DMS53 treated with DMSO at 0.1 percent for 48 hours (cell line): ENCODE data around the gene DSCAML1.

Source experiments
- DNase-seq: peaks from one replicate; lab custom pipeline; 2025; ENCODE audit not compliant: unreplicated experiment; lab: John Stamatoyannopoulos, UW

DSCAML1 gene

DNA sequence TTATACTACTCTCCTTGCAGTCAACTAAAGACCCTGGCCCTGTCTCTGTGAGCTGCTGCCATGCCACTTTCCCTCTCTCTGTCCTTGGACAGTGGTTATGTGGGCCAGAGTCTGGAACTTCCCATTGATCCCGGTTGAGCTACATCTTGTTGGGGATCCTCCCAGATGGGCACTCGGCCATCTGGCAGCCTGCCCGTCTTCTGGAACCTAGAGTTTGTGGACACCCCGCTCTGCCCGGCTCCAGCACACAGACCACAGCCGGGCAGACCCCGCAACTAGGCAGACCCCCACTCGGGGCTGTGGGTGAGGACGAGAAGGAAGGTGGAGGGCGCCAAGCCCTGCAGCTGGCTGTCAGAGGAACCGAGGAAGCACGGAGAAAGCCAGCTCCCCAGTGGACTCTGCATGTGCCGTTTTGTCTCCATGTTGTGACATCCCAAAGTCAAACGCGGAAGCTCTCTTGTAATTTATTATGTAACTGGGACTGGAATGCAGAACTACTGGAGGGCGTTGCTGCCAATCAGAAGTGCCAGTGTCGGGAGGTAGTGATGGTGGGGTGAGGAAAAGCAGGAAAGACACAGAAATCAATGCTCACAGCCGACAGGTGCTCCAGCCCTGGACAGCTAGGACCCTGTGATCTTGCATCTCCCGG, 261.7 kb downstream of the DSCAML1 start:
- peak; percentile 41 for DNase-seq

GRCh38 chr11:117532568-117532967, 264.4 kb downstream of the DSCAML1 start:
- no peak for DNase-seq

- DNase-seq: no peak
Measured at GRCh38 chr11:117529816-117530215, 267.2 kb downstream of the DSCAML1 start.

DNA sequence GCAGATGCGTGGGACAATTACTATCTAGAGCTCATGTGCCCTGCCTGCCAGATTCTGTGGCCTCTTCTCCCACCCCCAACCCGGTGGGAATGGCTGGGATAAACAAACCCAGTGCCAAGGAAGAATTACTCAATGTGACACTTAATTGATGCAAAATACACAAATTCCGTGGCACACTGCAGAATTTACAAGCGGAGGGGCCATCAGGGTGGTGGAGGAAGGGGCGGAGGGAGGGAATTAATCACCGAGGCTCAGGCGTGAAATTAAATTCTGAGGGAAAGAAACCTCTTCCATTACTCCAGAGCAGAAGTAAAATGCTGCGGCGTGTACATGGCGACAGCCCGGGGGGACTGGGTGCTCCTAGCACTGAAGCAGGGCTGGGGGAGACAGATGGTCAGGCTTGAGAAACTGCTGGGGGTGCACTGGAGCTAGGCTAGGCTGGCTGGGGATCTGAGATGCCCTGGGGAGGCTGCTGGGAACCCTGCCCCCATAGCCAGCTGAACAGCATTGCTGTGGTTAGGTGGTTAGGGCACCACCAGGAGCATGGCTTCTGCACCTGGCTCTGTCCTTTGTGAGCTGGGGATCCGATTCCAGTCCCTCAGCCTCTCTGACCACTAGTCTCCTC, 268.8 kb downstream of the DSCAML1 start:
- no peak for DNase-seq

DNA sequence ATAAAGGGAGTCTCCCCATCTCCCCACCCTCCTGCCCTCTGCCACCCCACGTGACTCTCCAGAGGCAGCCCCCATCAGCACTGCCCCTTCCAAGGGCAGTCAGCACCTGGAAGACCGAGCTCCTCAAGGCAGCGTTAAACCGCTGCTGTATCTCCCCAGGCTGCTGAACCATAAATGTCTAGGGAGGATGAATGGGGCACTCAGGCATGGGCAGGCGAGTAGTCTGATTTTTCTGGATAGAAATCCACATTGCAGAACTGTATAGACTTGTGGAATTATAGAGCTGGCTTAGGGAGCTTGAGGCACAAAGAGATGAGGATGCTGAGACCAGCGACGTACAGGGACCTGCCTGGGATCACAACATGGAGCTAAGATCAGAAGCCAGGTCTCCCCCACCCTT, 269.7 kb downstream of the DSCAML1 start:
- no peak for DNase-seq

- no peak for DNase-seq
Measured at GRCh38 chr11:117525866-117526542, 271.0 kb downstream of the DSCAML1 start.

- DNase-seq: no peak
Measured at GRCh38 chr11:117524468-117525183, 272.4 kb downstream of the DSCAML1 start.

DNA sequence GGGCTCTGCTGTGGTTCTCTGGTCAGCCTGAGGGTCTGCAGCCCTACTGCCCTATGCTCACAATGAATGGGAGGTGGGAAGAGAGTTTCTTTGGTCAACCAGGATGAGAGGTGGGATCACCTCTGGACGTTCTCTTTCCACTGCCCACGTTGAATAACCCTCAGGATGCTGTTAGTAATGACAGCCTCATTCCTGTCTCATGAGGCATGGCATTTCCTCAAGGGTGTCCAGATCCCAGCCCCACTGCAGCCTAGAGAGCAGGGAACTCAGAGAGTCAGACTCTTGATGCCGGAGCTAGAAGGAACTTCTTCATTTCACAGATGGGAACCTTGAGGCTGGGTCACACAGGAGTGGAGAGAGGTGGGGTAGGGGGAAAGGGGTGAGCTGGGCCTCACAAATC, 273.3 kb downstream of the DSCAML1 start:
- no peak for DNase-seq

- DNase-seq: no peak
Measured at GRCh38 chr11:117521974-117522373, 275.0 kb downstream of the DSCAML1 start.

DNA sequence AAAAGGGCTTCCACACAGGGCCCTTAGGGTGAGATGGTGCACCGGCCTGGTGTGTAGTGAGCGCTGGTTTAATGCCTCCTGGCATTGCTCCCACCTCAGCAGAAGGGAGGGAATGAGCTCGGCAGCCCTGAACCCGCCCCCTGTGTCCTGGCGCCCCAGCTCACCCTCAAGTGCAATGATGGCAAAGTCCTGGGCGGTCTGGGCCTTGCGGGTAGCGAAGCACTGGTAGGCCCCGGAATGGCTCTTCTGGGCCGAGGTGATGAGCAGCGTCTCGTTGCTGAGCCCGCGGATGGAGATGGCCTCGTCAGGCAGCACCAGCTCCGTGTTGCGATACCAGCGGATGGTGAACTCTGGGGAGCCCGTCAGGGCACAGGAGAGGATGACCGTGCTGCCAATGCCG, 276.1 kb downstream of the DSCAML1 start:
- DNase-seq: no peak

- DNase-seq: no peak
Measured at GRCh38 chr11:117520201-117520600, 276.8 kb downstream of the DSCAML1 start.

GRCh38 chr11:117519590-117519989, 277.4 kb downstream of the DSCAML1 start:
- DNase-seq: no peak

DNA sequence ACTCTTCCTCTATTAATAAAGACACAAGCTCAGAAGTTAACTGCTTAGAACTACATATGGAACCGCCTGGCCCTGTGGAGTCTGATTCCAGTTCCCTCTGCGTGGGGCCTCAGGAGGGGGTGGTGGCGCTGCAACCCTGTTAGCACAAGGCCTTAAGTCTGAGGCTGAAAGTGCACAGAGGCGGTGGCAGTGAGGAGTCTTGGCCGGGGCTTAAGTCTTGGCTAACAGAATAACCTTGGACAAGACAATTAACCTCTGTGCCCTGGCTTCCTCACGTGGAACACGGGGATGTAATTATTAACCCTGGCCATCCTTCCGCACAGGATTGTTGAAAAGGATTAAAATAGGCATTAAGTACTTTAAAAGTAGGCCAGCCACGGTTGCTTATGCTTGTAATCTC, 277.8 kb downstream of the DSCAML1 start:
- peak; percentile 13 for DNase-seq

- no peak for DNase-seq
Measured at GRCh38 chr11:117518455-117518854, 278.6 kb downstream of the DSCAML1 start.

DNA sequence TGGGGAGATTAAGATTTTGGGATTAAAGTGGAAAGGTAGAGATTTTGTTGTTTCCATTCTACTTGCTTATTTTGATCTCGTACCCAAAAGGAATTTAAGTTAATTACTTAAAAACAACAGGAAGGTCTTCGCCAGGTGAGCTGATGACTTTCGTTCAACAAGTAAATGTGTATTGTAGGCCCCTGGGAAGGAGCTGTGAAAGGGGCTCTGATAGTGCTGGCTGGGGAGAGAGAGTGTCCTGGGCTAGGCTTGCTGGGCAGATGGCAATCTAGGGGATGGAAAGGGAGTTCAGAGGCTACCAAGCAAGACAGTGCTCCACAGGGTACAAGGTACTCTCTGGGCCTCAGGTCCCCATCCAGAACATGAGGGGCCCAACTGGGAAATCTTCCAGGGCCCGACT, 279.9 kb downstream of the DSCAML1 start:
- DNase-seq: no peak

GRCh38 chr11:117515892-117516787, 280.9 kb downstream of the DSCAML1 start:
- DNase-seq: no peak

- DNase-seq: no peak
Measured at GRCh38 chr11:117514256-117514655, 282.8 kb downstream of the DSCAML1 start.

DNA sequence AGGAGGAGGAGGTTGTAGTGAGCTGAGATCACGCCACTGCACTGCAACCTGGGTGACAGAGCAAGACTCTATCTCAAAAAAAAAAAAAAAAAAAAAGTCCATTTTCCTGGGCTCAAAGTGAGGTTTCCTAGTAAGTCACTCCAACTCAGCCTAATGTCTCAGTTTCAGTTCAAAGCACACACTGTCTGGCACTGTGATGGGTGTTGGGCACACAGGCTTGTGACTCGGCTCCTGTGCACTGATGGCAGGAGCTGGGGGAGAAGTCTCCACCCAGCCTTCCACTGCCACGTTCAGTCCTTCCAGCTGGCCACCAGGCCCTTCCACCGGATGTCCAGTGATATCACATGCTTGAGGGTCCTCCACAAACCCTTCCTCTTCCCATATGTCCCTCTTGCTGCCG, 283.4 kb downstream of the DSCAML1 start:
- no peak for DNase-seq

GRCh38 chr11:117511931-117512539, 285.0 kb downstream of the DSCAML1 start:
- no peak for DNase-seq

DNA sequence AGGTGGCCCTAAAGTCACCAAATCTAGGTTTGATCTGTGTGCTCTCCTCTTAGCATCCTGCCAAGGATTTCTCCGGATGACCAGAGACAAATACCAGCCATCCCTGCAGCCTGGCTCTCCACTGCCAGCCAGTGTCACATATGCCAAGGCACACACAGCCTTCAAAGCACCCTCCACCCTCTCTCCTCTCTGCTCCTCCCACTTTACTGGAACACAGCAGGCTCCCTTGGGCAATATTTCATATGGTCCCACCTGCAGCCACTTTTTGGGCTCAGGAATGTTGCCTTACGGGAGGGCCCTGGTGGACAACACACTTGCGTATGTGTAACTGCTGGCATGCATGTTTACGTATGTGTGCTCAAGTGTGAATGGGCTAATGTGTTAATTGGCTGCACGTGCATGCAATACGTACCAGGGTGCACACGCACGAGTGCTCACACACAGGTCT, 285.5 kb downstream of the DSCAML1 start:
- DNase-seq: no peak
